Measurements from ENCODE around the gene RAB14.

Gene RAB14

GRCh38 chr9:121226175-121226574, 24.5 kb upstream of the RAB14 start:
- Histone ChIP-seq H3K9ac (ENCODE audit: insufficient read length) (no peak overlapping the region), H3K4me3 (no peak overlapping the region), H3K27ac (no peak overlapping the region), H3K9me3 (ENCODE audit: low read depth, low read length) (no peaks in the 10 kb centered on the region), H3K36me3 (ENCODE audit: insufficient read depth, low read length) (no peaks in the 10 kb centered on the region)
- DNase-seq (ENCODE audit: low read depth, low spot score) = no peak
- no peak for TF ChIP-seq POLR2AphosphoS5 (IDR thresholded peaks at IDR 0.05; ENCODE audit: borderline replicate concordance, low read depth, low read length)
- no peak for TF ChIP-seq EZH2 (IDR thresholded peaks at IDR 0.05)
- TF ChIP-seq FOXP2 (optimal IDR thresholded peaks at IDR 0.05; ENCODE audit: control extremely low read depth, extremely low read length, insufficient read depth) = no peak

- no peak overlapping the region for H3K9ac ChIP-seq (ENCODE audit: insufficient read length)
- no peaks in the 10 kb centered on the region for H3K9me3 ChIP-seq (ENCODE audit: low read depth, low read length)
- DNase-seq (ENCODE audit: low read depth, low spot score) = no peak
- no peak for TF ChIP-seq EZH2 (IDR thresholded peaks at IDR 0.05)
- no peak for TF ChIP-seq POLR2AphosphoS5 (IDR thresholded peaks at IDR 0.05; ENCODE audit: borderline replicate concordance, low read depth, low read length)
- no peak for TF ChIP-seq FOXP2 (optimal IDR thresholded peaks at IDR 0.05; ENCODE audit: control extremely low read depth, extremely low read length, insufficient read depth)
- H3K27ac ChIP-seq = no peak overlapping the region
- H3K4me3 ChIP-seq = no peak overlapping the region
- no peaks in the 10 kb centered on the region for H3K36me3 ChIP-seq (ENCODE audit: insufficient read depth, low read length)
Observed at GRCh38 chr9:121225240-121225639, 23.6 kb upstream of the RAB14 start.

GRCh38 chr9:121222524-121223171, 21.0 kb upstream of the RAB14 start:
- Histone ChIP-seq H3K36me3 (ENCODE audit: insufficient read depth, low read length) (no peaks in the 10 kb centered on the region), H3K9me3 (ENCODE audit: low read depth, low read length) (no peaks in the 10 kb centered on the region), H3K9ac (ENCODE audit: insufficient read length) (no peak overlapping the region), H3K27ac (no peak overlapping the region), H3K4me3 (no peak overlapping the region)
- no peak for TF ChIP-seq POLR2AphosphoS5 (IDR thresholded peaks at IDR 0.05; ENCODE audit: borderline replicate concordance, low read depth, low read length)
- no peak for TF ChIP-seq FOXP2 (optimal IDR thresholded peaks at IDR 0.05; ENCODE audit: control extremely low read depth, extremely low read length, insufficient read depth)
- TF ChIP-seq EZH2 (IDR thresholded peaks at IDR 0.05) = no peak
- peak; percentile 28 for DNase-seq (ENCODE audit: low read depth, low spot score)

- H3K4me3 ChIP-seq = no peak overlapping the region
- no peaks in the 10 kb centered on the region for H3K36me3 ChIP-seq (ENCODE audit: insufficient read depth, low read length)
- TF ChIP-seq EZH2 (IDR thresholded peaks at IDR 0.05) (no peak), FOXP2 (optimal IDR thresholded peaks at IDR 0.05; ENCODE audit: control extremely low read depth, extremely low read length, insufficient read depth) (no peak), POLR2AphosphoS5 (IDR thresholded peaks at IDR 0.05; ENCODE audit: borderline replicate concordance, low read depth, low read length) (no peak)
- no peak for DNase-seq (ENCODE audit: low read depth, low spot score)
- no peaks in the 10 kb centered on the region for H3K9me3 ChIP-seq (ENCODE audit: low read depth, low read length)
- H3K9ac ChIP-seq (ENCODE audit: insufficient read length) = no peak overlapping the region
- no peak overlapping the region for H3K27ac ChIP-seq
Observed at GRCh38 chr9:121221664-121222055, 20.0 kb upstream of the RAB14 start.

GRCh38 chr9:121220996-121221663, 19.5 kb upstream of the RAB14 start:
- Histone ChIP-seq H3K9me3 (ENCODE audit: low read depth, low read length) (no peaks in the 10 kb centered on the region), H3K9ac (ENCODE audit: insufficient read length) (no peak overlapping the region), H3K4me3 (no peak overlapping the region), H3K27ac (no peak overlapping the region), H3K36me3 (ENCODE audit: insufficient read depth, low read length) (no peaks in the 10 kb centered on the region)
- no peak for DNase-seq (ENCODE audit: low read depth, low spot score)
- no peak for TF ChIP-seq POLR2AphosphoS5 (IDR thresholded peaks at IDR 0.05; ENCODE audit: borderline replicate concordance, low read depth, low read length)
- no peak for TF ChIP-seq EZH2 (IDR thresholded peaks at IDR 0.05)
- no peak for TF ChIP-seq FOXP2 (optimal IDR thresholded peaks at IDR 0.05; ENCODE audit: control extremely low read depth, extremely low read length, insufficient read depth)

- no peak for TF ChIP-seq POLR2AphosphoS5 (IDR thresholded peaks at IDR 0.05; ENCODE audit: borderline replicate concordance, low read depth, low read length)
- TF ChIP-seq EZH2 (IDR thresholded peaks at IDR 0.05) = no peak
- no peak for TF ChIP-seq FOXP2 (optimal IDR thresholded peaks at IDR 0.05; ENCODE audit: control extremely low read depth, extremely low read length, insufficient read depth)
- H3K9ac ChIP-seq (ENCODE audit: insufficient read length) = no peak overlapping the region
- DNase-seq (ENCODE audit: low read depth, low spot score) = no peak
- no peaks in the 10 kb centered on the region for H3K9me3 ChIP-seq (ENCODE audit: low read depth, low read length)
- no peaks in the 10 kb centered on the region for H3K36me3 ChIP-seq (ENCODE audit: insufficient read depth, low read length)
- H3K4me3 ChIP-seq = no peak overlapping the region
- H3K27ac ChIP-seq = no peak overlapping the region
Observed at GRCh38 chr9:121219530-121219929, 17.9 kb upstream of the RAB14 start.

GRCh38 chr9:121218357-121219027, 16.8 kb upstream of the RAB14 start:
- no peak overlapping the region for H3K27ac ChIP-seq
- TF ChIP-seq FOXP2 (optimal IDR thresholded peaks at IDR 0.05; ENCODE audit: control extremely low read depth, extremely low read length, insufficient read depth) (no peak), EZH2 (IDR thresholded peaks at IDR 0.05) (no peak)
- H3K9me3 ChIP-seq (ENCODE audit: low read depth, low read length) = no peaks in the 10 kb centered on the region
- H3K36me3 ChIP-seq (ENCODE audit: insufficient read depth, low read length) = no peaks in the 10 kb centered on the region
- H3K4me3 ChIP-seq = no peak overlapping the region
- no peak overlapping the region for H3K9ac ChIP-seq (ENCODE audit: insufficient read length)
- DNase-seq (ENCODE audit: low read depth, low spot score) = no peak

- Histone ChIP-seq H3K36me3 (ENCODE audit: insufficient read depth, low read length) (no peaks in the 10 kb centered on the region), H3K9ac (ENCODE audit: insufficient read length) (no peak overlapping the region), H3K9me3 (ENCODE audit: low read depth, low read length) (no peaks in the 10 kb centered on the region), H3K27ac (no peak overlapping the region), H3K4me3 (no peak overlapping the region)
- no peak for DNase-seq (ENCODE audit: low read depth, low spot score)
- TF ChIP-seq FOXP2 (optimal IDR thresholded peaks at IDR 0.05; ENCODE audit: control extremely low read depth, extremely low read length, insufficient read depth) (no peak), POLR2AphosphoS5 (IDR thresholded peaks at IDR 0.05; ENCODE audit: borderline replicate concordance, low read depth, low read length) (no peak), EZH2 (IDR thresholded peaks at IDR 0.05) (no peak)
Observed at GRCh38 chr9:121217609-121218292, 16.1 kb upstream of the RAB14 start.
